Uterus (tissue), 2 donors: ENCODE data around the gene ZNF383.

Experiments
- CTCF ChIP-seq, 4 experiments: fragments of 200-600 bp in 2 of 4; fragments of 450-650 bp in 2 of 4; sonication (generic) in 2 of 4; IDR thresholded peaks; one replicate each; pipeline ENCODE4 v1.5.1; 2016 to 2019; ENCODE audit warnings: antibody characterized with exemption in 4 of 4, mild to moderate bottlenecking in 2 of 4, moderate library complexity in 1 of 4
- POLR2A ChIP-seq, 2 donors: fragments of 450-650 bp; IDR thresholded peaks; one replicate each; pipeline ENCODE4 v1.6.1; 2016; ENCODE audit warnings: antibody characterized with exemption in 2 of 2, mild to moderate bottlenecking in 1 of 2, moderate library complexity in 1 of 2

GRCh38 chr19:37221136-37221535, 3.1 kb downstream of the ZNF383 start:
- TF ChIP-seq POLR2A (IDR thresholded peaks at IDR 0.05) (no peak), CTCF (IDR thresholded peaks at IDR 0.05) (no peak)
